Lower leg skin (tissue), 3 donors: Measurements from ENCODE around the gene SLC5A10.

Experiments used
- CTCF ChIP-seq, 3 donors: fragments of 450-650 bp; IDR thresholded peaks; one replicate each; pipeline ENCODE4 v1.5.1; 2016; ENCODE audit warnings: antibody characterized with exemption in 3 of 3, mild to moderate bottlenecking in 3 of 3, moderate library complexity in 2 of 3
- POLR2A ChIP-seq, 2 donors: fragments of 450-650 bp; IDR thresholded peaks; one replicate each; pipeline ENCODE4 v1.6.1; 2016 to 2017; ENCODE audit warnings: antibody characterized with exemption in 2 of 2, mild to moderate bottlenecking in 1 of 2, moderate library complexity in 1 of 2

GRCh38 chr17:18921485-18921884, 30.5 kb upstream of the SLC5A10 start:
- TF ChIP-seq POLR2A (IDR thresholded peaks at IDR 0.05) (no peak), CTCF (IDR thresholded peaks at IDR 0.05) (no peak)
